Fibroblast of lung (primary cell): ENCODE results near the gene CST8. TPM values are rescaled to one million over a fixed set of nuclear protein-coding genes. Genes with fewer than 3 reads are reported as not detected.

ENCODE experiments used
- DNase-seq, 2 donors: peaks; one replicate each; pipeline versions ENCODE4 v3.0.0 to v3.0.0-alpha.2; 2010; ENCODE audit warnings: low read depth in 2 of 2
- H2AFZ ChIP-seq: 2 replicates; pipeline ENCODE4 v1.5.1; 2012; ENCODE audit warnings: low read length, control low read depth, inconsistent platforms
- H3K27ac ChIP-seq: 2 replicates; pipeline ENCODE4 v1.5.1; 2011; ENCODE audit warnings: low read length, control low read depth; ENCODE audit not compliant: insufficient read depth
- H3K27me3 ChIP-seq: 2 replicates; pipeline ENCODE4 v1.5.1; 2011; ENCODE audit warnings: mild to moderate bottlenecking, low read length; ENCODE audit not compliant: control insufficient read depth, insufficient read depth
- H3K36me3 ChIP-seq: 2 replicates; pipeline ENCODE4 v1.5.1; 2011; ENCODE audit warnings: low read length; ENCODE audit not compliant: control insufficient read depth, insufficient read depth
- H3K4me1 ChIP-seq: 2 replicates; pipeline ENCODE4 v1.5.1; 2011; ENCODE audit warnings: low read length; ENCODE audit not compliant: control insufficient read depth, insufficient read depth; ENCODE audit errors: extremely low read depth
- H3K4me2 ChIP-seq: 2 replicates; pipeline ENCODE4 v1.5.1; 2011; ENCODE audit warnings: low read length, control low read depth; ENCODE audit not compliant: insufficient read depth; ENCODE audit errors: extremely low read depth
- H3K4me3 ChIP-seq, 4 experiments: fragments of 200-600 bp in 1 of 4; sonication (generic) in 1 of 4; replicated peaks in 1 of 4; 2 replicates each; pipeline ENCODE4 v1.5.1; 2011 to 2016; ENCODE audit warnings: low read length in 4 of 4, low read depth in 3 of 4, mild to moderate bottlenecking in 3 of 4, control low read depth in 2 of 4, inconsistent platforms in 1 of 4, mixed read lengths in 1 of 4; ENCODE audit not compliant: insufficient read depth in 1 of 4; ENCODE audit errors: control extremely low read depth in 1 of 4
- H3K79me2 ChIP-seq: 2 replicates; pipeline ENCODE4 v1.5.1; 2012; ENCODE audit warnings: mild to moderate bottlenecking, low read length, inconsistent platforms; ENCODE audit not compliant: control insufficient read depth, insufficient read depth
- H3K9ac ChIP-seq: 2 replicates; pipeline ENCODE4 v1.5.1; 2011; ENCODE audit warnings: mild to moderate bottlenecking, low read length, control low read depth; ENCODE audit not compliant: insufficient read depth
- H3K9me3 ChIP-seq: 2 replicates; pipeline ENCODE4 v1.5.1; 2012; ENCODE audit warnings: low read depth, low read length; ENCODE audit not compliant: control insufficient read depth, insufficient read depth
- H4K20me1 ChIP-seq: 2 replicates; pipeline ENCODE4 v1.5.1; 2011; ENCODE audit warnings: low read length; ENCODE audit not compliant: control insufficient read depth, insufficient read depth; ENCODE audit errors: extremely low read depth
- EZH2 ChIP-seq: IDR thresholded peaks from 2 replicates; pipeline ENCODE4 v1.5.1; 2012; ENCODE audit warnings: low read length, control low read depth, mild to moderate bottlenecking; ENCODE audit errors: missing control alignments
- polyA plus RNA-seq, 2 donors: library from polyadenylated mRNA; depleted of rRNA in 1 of 2; stranded (reverse) in 1 of 2; unstranded in 1 of 2; fragments of >200 nt; gene quantifications; 2 replicates each; pipeline ENCODE4 v1.2.1, GENCODE V29; 2011 to 2012; ENCODE audit warnings: missing spikeins in 1 of 2
- total RNA-seq: library from RNA; depleted of rRNA; stranded (reverse); fragments of >200 nt; gene quantifications from 2 replicates; pipeline ENCODE4 v1.2.1, GENCODE V29; 2014
- TF ChIP-seq, protein P1 (sequence below), 2 donors: IDR thresholded peaks in 1 of 2; conservative IDR thresholded peaks in 1 of 2; 1 replicate in 1 of 2; 2 replicates in 1 of 2; pipeline ENCODE4 v1.5.1; 2011 to 2012; ENCODE audit warnings: low read length in 2 of 2, control low read depth in 1 of 2, inconsistent platforms in 1 of 2, low read depth in 1 of 2, mild to moderate bottlenecking in 1 of 2

CST8 gene
- total and polyA plus RNA-seq, 2 donors (not counting 1 experiment from before 2014, with no cell fraction given) = not detected

DNA sequence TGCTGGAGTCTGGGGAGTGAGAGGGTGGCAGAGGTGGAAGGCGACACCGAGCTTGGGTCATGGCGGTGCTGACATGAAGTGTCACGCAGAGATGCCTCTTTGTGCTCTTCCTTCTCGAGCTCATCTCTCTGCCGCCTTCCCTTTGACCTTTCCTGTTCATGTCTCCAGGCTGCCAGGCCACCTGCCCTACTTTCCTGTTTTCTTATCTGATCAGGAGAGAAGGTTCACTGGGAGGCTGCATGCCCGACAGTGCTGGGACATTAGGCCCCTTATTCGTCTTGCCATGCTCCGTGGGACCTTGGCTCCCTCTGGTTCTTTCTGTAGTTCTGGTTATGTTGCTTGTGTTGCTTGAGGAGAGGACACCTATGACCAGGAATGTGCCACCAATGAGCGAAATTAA, 33.2 kb downstream of the CST8 start:
- H3K79me2 ChIP-seq = no peaks in the 10 kb centered on the region
- TF ChIP-seq EZH2 = no peak
- TF ChIP-seq, protein P1, sequence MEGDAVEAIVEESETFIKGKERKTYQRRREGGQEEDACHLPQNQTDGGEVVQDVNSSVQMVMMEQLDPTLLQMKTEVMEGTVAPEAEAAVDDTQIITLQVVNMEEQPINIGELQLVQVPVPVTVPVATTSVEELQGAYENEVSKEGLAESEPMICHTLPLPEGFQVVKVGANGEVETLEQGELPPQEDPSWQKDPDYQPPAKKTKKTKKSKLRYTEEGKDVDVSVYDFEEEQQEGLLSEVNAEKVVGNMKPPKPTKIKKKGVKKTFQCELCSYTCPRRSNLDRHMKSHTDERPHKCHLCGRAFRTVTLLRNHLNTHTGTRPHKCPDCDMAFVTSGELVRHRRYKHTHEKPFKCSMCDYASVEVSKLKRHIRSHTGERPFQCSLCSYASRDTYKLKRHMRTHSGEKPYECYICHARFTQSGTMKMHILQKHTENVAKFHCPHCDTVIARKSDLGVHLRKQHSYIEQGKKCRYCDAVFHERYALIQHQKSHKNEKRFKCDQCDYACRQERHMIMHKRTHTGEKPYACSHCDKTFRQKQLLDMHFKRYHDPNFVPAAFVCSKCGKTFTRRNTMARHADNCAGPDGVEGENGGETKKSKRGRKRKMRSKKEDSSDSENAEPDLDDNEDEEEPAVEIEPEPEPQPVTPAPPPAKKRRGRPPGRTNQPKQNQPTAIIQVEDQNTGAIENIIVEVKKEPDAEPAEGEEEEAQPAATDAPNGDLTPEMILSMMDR (conservative IDR thresholded peaks at IDR 0.05 in 1 of 2, IDR thresholded peaks at IDR 0.05 in 1 of 2; ENCODE audit: low read depth in 1 of 2, low read length in 2 of 2) = no peak

DNA sequence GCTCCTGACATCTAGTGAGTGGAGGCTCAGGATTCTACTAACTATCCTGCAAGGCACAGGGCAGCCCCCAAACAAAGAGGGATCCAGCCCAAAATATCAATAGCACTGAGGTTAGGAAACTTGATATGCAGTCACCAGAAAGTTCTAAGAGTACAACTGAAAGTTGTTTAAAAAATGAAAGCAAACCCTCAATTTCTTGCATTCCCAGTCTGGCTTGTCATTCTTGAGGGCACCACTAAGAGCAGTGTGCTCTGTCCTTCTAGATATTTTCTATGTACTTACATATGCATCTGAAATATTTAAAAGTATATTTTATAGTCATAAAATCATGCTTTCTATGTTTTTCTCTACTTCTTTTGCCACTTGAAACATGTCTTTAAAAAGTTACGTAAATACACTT, 35.9 kb downstream of the CST8 start:
- H3K27me3 ChIP-seq = no peaks in the 10 kb centered on the region
- no peak overlapping the region for H3K9ac ChIP-seq
- no peak overlapping the region for H2AFZ ChIP-seq
- no peaks in the 10 kb centered on the region for H3K79me2 ChIP-seq
- H4K20me1 ChIP-seq = no peaks in the 10 kb centered on the region
- H3K4me3 ChIP-seq = no peak overlapping the region
- H3K27ac ChIP-seq = no peak overlapping the region
- H3K9me3 ChIP-seq = no peaks in the 10 kb centered on the region
- H3K4me1 ChIP-seq = no peaks in the 10 kb centered on the region
- H3K36me3 ChIP-seq = no peaks in the 10 kb centered on the region
- no peak for DNase-seq
- H3K4me2 ChIP-seq = no peak overlapping the region
- no peak for TF ChIP-seq EZH2
- TF ChIP-seq, protein P1 (conservative IDR thresholded peaks at IDR 0.05 in 1 of 2, IDR thresholded peaks at IDR 0.05 in 1 of 2; ENCODE audit: low read depth in 1 of 2, low read length in 2 of 2) = no peak

More for the DNA sequence above, 33.2 kb downstream of the CST8 start:
- Histone ChIP-seq H3K4me1 (no peaks in the 10 kb centered on the region), H3K27ac (no peak overlapping the region), H2AFZ (no peak overlapping the region), H3K4me2 (no peak overlapping the region), H4K20me1 (no peaks in the 10 kb centered on the region), H3K27me3 (no peaks in the 10 kb centered on the region), H3K9me3 (no peaks in the 10 kb centered on the region), H3K36me3 (no peaks in the 10 kb centered on the region), H3K4me3 (no peak overlapping the region), H3K9ac (no peak overlapping the region)
- no peak for DNase-seq

DNA sequence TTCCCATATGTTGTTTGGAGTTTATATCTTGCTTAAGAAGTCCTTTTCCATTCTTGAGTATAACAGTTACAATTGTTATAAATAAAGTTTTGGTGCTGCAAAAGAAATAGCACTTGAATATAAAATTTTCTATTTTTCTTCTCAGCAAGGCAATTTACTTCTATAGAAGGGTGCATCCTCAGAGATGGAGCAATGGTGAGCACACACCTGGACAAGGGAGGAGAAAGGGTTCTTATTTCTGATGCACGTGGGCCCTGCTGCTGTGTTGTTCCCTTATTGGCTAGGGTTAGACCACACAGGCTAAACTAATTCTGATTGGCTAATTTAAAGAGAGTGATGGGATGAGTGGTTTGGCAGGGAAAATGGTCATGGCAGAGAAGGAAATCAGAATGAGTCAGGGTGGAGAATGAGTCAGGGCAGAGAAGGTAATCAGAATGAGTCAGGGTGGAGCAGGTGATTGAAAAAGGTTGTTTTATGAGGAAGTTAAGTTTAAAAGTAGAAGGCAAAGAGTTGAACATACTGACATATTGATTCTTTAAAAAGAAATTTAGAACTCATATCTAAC, 38.0 kb downstream of the CST8 start:
- H3K4me2 ChIP-seq = no peak overlapping the region
- no peaks in the 10 kb centered on the region for H3K9me3 ChIP-seq
- no peak overlapping the region for H3K27ac ChIP-seq
- H3K9ac ChIP-seq = no peak overlapping the region
- no peaks in the 10 kb centered on the region for H3K27me3 ChIP-seq
- H3K4me3 ChIP-seq = no peak overlapping the region
- H3K79me2 ChIP-seq = no peaks in the 10 kb centered on the region
- TF ChIP-seq, protein P1 (conservative IDR thresholded peaks at IDR 0.05 in 1 of 2, IDR thresholded peaks at IDR 0.05 in 1 of 2; ENCODE audit: low read depth in 1 of 2, low read length in 2 of 2) = no peak
- TF ChIP-seq EZH2 = no peak
- no peaks in the 10 kb centered on the region for H3K4me1 ChIP-seq
- no peak overlapping the region for H2AFZ ChIP-seq
- no peaks in the 10 kb centered on the region for H3K36me3 ChIP-seq
- no peaks in the 10 kb centered on the region for H4K20me1 ChIP-seq
- DNase-seq = no peak
